ENCODE data around the gene YWHAH. TPM values are rescaled to one million over a fixed set of nuclear protein-coding genes. Genes with fewer than 3 reads are reported as not detected.
A peak's percentile ranks its signal among the peaks of the same experiment; 100 is the strongest.

Gene YWHAH
- total RNA-seq, 6 donors from 2014 or later: 46.1 to 208 (median 164) TPM

GRCh38 chr22:31958625-31959239, 14.4 kb downstream of the YWHAH start:
- Histone ChIP-seq H3K27me3 (no peaks in the 10 kb centered on the region), H3K36me3 (peaks cover 4 to 42% (median 21%) of the 10 kb centered on the region in 4 donors), H3K4me3 (no peak overlapping the region), H3K27ac (peak overlapping the region in 1 of 4 donors; percentile 9), H3K9me3 (no peaks in the 10 kb centered on the region), H3K4me1 (peaks cover 14 to 20% (median 17%) of the 10 kb centered on the region in 4 donors)
- peak; percentile 45 to 71 for DNase-seq
- TF ChIP-seq EP300 (IDR thresholded peaks at IDR 0.05): no peak
- TF ChIP-seq POLR2AphosphoS5 (IDR thresholded peaks at IDR 0.05): peak in 1 of 2 donors; percentile 7
- no peak for TF ChIP-seq CTCF (IDR thresholded peaks at IDR 0.05)
- TF ChIP-seq POLR2A (IDR thresholded peaks at IDR 0.05): no peak
- ATAC-seq (ENCODE audit: low FRiP score in 2 of 2): peak in 1 of 2 donors; percentile 80
- WGBS, 2 donors: 63 to 73% methylated on average over 12 of the region's 12 CpGs

DNA sequence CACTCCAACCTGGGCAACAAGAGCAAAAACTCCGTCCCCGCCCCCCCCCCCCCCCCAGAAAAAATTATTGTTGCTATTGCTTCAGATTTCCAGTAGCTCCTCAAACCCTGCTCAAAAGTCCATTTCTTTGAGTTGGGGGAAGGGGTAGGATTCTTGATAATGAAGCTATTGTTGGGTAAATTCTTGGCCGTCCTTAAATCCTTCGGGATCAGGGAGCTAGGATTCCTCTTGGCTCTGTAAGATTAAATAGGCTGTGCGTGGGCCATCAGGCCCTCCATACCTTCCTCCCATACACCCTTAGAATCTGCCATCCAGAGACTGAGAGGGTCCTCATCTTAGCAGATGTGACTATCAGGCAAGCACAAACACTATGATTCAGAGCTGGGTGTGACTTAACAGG, 16.4 kb downstream of the YWHAH start:
- TF ChIP-seq CTCF (IDR thresholded peaks at IDR 0.05) (no peak), POLR2AphosphoS5 (IDR thresholded peaks at IDR 0.05) (no peak), EP300 (IDR thresholded peaks at IDR 0.05) (no peak), POLR2A (IDR thresholded peaks at IDR 0.05) (no peak)
- H3K4me1 ChIP-seq: peaks cover 0 to 8% (median 2%) of the 10 kb centered on the region in 4 donors
- WGBS, 2 donors: 54 to 59% methylated on average over 5 of the region's 5 CpGs
- H3K27ac ChIP-seq: no peak overlapping the region
- DNase-seq: no peak
- ATAC-seq (ENCODE audit: low FRiP score in 2 of 2): no peak
- H3K36me3 ChIP-seq: peaks cover 4 to 31% (median 21%) of the 10 kb centered on the region in 4 donors
- no peaks in the 10 kb centered on the region for H3K9me3 ChIP-seq
- no peak overlapping the region for H3K4me3 ChIP-seq
- H3K27me3 ChIP-seq: no peaks in the 10 kb centered on the region

DNA sequence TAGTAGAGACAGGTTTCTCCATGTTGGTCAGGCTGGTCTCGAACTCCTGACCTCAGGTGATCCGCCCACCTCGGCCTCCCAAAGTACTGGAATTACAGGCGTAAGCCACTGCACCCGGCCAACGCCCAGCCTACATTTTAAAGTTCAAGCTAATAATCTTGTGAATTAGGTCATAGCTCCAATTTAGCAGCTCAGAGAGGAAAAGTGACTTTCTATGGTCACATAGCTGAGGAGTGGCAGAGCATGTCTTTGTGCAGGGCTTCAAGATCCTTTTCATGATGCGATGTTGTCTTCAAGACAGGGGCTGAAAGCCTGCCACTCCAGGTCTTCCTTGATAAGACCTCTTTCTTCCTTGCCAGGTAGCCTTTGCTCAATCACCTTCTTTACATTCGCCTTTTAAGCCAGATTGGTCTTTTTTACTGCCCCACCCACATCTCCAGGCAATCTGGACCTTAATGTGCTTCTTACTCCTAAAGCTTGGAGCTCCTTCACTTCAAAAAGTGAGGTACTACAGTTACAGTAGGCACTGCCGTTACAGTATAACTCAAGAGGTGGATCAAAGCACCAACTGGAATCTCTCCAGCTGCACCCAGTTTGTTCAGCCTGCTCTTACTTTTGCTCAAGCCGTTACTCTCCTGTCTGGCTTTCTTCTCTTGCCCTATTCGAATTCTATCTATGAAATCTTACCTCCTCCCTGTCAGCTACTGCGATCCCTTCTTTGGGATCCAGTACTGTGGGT, 18.2 kb downstream of the YWHAH start:
- Histone ChIP-seq H3K9me3 (no peaks in the 10 kb centered on the region), H3K4me3 (no peak overlapping the region), H3K27ac (no peak overlapping the region), H3K4me1 (peaks cover 0 to 8% (median 2%) of the 10 kb centered on the region in 4 donors), H3K27me3 (no peaks in the 10 kb centered on the region), H3K36me3 (peaks cover 0 to 13% (median 6%) of the 10 kb centered on the region in 4 donors)
- ATAC-seq (ENCODE audit: low FRiP score in 2 of 2) (no peak), DNase-seq (no peak)
- TF ChIP-seq CTCF (IDR thresholded peaks at IDR 0.05) (no peak), POLR2AphosphoS5 (IDR thresholded peaks at IDR 0.05) (no peak), EP300 (IDR thresholded peaks at IDR 0.05) (no peak), POLR2A (IDR thresholded peaks at IDR 0.05) (no peak)
- WGBS, 2 donors: 62 to 63% methylated on average over 11 to 12 of the region's 12 CpGs

- WGBS, 2 donors: 93% methylated on average over 9 of the region's 9 CpGs
- Histone ChIP-seq H3K27ac (no peak overlapping the region), H3K9me3 (no peaks in the 10 kb centered on the region), H3K27me3 (no peaks in the 10 kb centered on the region), H3K4me1 (peaks cover 10 to 14% (median 12%) of the 10 kb centered on the region in 4 donors), H3K36me3 (no peaks in the 10 kb centered on the region), H3K4me3 (no peak overlapping the region)
- ATAC-seq (ENCODE audit: low FRiP score in 2 of 2) (no peak), DNase-seq (no peak)
- TF ChIP-seq CTCF (IDR thresholded peaks at IDR 0.05) (no peak), POLR2AphosphoS5 (IDR thresholded peaks at IDR 0.05) (no peak), POLR2A (IDR thresholded peaks at IDR 0.05) (no peak), EP300 (IDR thresholded peaks at IDR 0.05) (no peak)
Observed at GRCh38 chr22:31968022-31968421, 23.7 kb downstream of the YWHAH start.
